Fibroblast of lung (primary cell): ENCODE measurements around the gene STOML1. TPM values are rescaled to one million over a fixed set of nuclear protein-coding genes. Genes with fewer than 3 reads are reported as not detected.

Experiments
- DNase-seq, 2 donors: peaks; one replicate each; pipeline versions ENCODE4 v3.0.0 to v3.0.0-alpha.2; 2010; ENCODE audit warnings: low read depth in 2 of 2
- H2AFZ ChIP-seq: 2 replicates; pipeline ENCODE4 v1.5.1; 2012; ENCODE audit warnings: low read length, control low read depth, inconsistent platforms
- H3K27ac ChIP-seq: 2 replicates; pipeline ENCODE4 v1.5.1; 2011; ENCODE audit warnings: low read length, control low read depth; ENCODE audit not compliant: insufficient read depth
- H3K27me3 ChIP-seq: 2 replicates; pipeline ENCODE4 v1.5.1; 2011; ENCODE audit warnings: mild to moderate bottlenecking, low read length; ENCODE audit not compliant: control insufficient read depth, insufficient read depth
- H3K36me3 ChIP-seq: 2 replicates; pipeline ENCODE4 v1.5.1; 2011; ENCODE audit warnings: low read length; ENCODE audit not compliant: control insufficient read depth, insufficient read depth
- H3K4me1 ChIP-seq: 2 replicates; pipeline ENCODE4 v1.5.1; 2011; ENCODE audit warnings: low read length; ENCODE audit not compliant: control insufficient read depth, insufficient read depth; ENCODE audit errors: extremely low read depth
- H3K4me2 ChIP-seq: 2 replicates; pipeline ENCODE4 v1.5.1; 2011; ENCODE audit warnings: low read length, control low read depth; ENCODE audit not compliant: insufficient read depth; ENCODE audit errors: extremely low read depth
- H3K4me3 ChIP-seq, 4 experiments: fragments of 200-600 bp in 1 of 4; sonication (generic) in 1 of 4; replicated peaks in 1 of 4; 2 replicates each; pipeline ENCODE4 v1.5.1; 2011 to 2016; ENCODE audit warnings: low read length in 4 of 4, low read depth in 3 of 4, mild to moderate bottlenecking in 3 of 4, control low read depth in 2 of 4, inconsistent platforms in 1 of 4, mixed read lengths in 1 of 4; ENCODE audit not compliant: insufficient read depth in 1 of 4; ENCODE audit errors: control extremely low read depth in 1 of 4
- H3K79me2 ChIP-seq: 2 replicates; pipeline ENCODE4 v1.5.1; 2012; ENCODE audit warnings: mild to moderate bottlenecking, low read length, inconsistent platforms; ENCODE audit not compliant: control insufficient read depth, insufficient read depth
- H3K9ac ChIP-seq: 2 replicates; pipeline ENCODE4 v1.5.1; 2011; ENCODE audit warnings: mild to moderate bottlenecking, low read length, control low read depth; ENCODE audit not compliant: insufficient read depth
- H3K9me3 ChIP-seq: 2 replicates; pipeline ENCODE4 v1.5.1; 2012; ENCODE audit warnings: low read depth, low read length; ENCODE audit not compliant: control insufficient read depth, insufficient read depth
- H4K20me1 ChIP-seq: 2 replicates; pipeline ENCODE4 v1.5.1; 2011; ENCODE audit warnings: low read length; ENCODE audit not compliant: control insufficient read depth, insufficient read depth; ENCODE audit errors: extremely low read depth
- CTCF ChIP-seq, 2 donors: IDR thresholded peaks in 1 of 2; conservative IDR thresholded peaks in 1 of 2; 1 replicate in 1 of 2; 2 replicates in 1 of 2; pipeline ENCODE4 v1.5.1; 2011 to 2012; ENCODE audit warnings: low read length in 2 of 2, control low read depth in 1 of 2, inconsistent platforms in 1 of 2, low read depth in 1 of 2, mild to moderate bottlenecking in 1 of 2
- EZH2 ChIP-seq: IDR thresholded peaks from 2 replicates; pipeline ENCODE4 v1.5.1; 2012; ENCODE audit warnings: low read length, control low read depth, mild to moderate bottlenecking; ENCODE audit errors: missing control alignments
- polyA plus RNA-seq, 2 donors: library from polyadenylated mRNA; depleted of rRNA in 1 of 2; stranded (reverse) in 1 of 2; unstranded in 1 of 2; fragments of >200 nt; gene quantifications; 2 replicates each; pipeline ENCODE4 v1.2.1, GENCODE V29; 2011 to 2012; ENCODE audit warnings: missing spikeins in 1 of 2
- total RNA-seq: library from RNA; depleted of rRNA; stranded (reverse); fragments of >200 nt; gene quantifications from 2 replicates; pipeline ENCODE4 v1.2.1, GENCODE V29; 2014

The STOML1 gene
- total and polyA plus RNA-seq, 2 donors (not counting 1 experiment from before 2014, with no cell fraction given), result 9.8 to 24.8 TPM

GRCh38 chr15:73946046-73946721 lies 45.9 kb downstream of the STOML1 start:
- TF ChIP-seq CTCF (conservative IDR thresholded peaks at IDR 0.05 in 1 of 2, IDR thresholded peaks at IDR 0.05 in 1 of 2; ENCODE audit: low read depth in 1 of 2, low read length in 2 of 2), result no peak
- no peak for TF ChIP-seq EZH2
- Histone ChIP-seq H2AFZ (no peak overlapping the region), H3K27me3 (no peaks in the 10 kb centered on the region), H4K20me1 (no peaks in the 10 kb centered on the region), H3K4me3 (no peak overlapping the region), H3K9me3 (no peaks in the 10 kb centered on the region), H3K79me2 (peaks cover 1% of the 10 kb centered on the region), H3K4me2 (no peak overlapping the region), H3K27ac (no peak overlapping the region), H3K4me1 (peaks cover 19% of the 10 kb centered on the region), H3K36me3 (peaks cover 34% of the 10 kb centered on the region), H3K9ac (no peak overlapping the region)
- no peak for DNase-seq

GRCh38 chr15:73945130-73945508 lies 47.0 kb downstream of the STOML1 start:
- no peak for DNase-seq
- Histone ChIP-seq H2AFZ (no peak overlapping the region), H3K27ac (no peak overlapping the region), H3K4me3 (no peak overlapping the region), H3K79me2 (peaks cover 3% of the 10 kb centered on the region), H3K4me1 (peaks cover 19% of the 10 kb centered on the region), H3K27me3 (no peaks in the 10 kb centered on the region), H3K36me3 (peaks cover 34% of the 10 kb centered on the region), H4K20me1 (no peaks in the 10 kb centered on the region), H3K9me3 (no peaks in the 10 kb centered on the region), H3K4me2 (no peak overlapping the region), H3K9ac (no peak overlapping the region)
- TF ChIP-seq CTCF (conservative IDR thresholded peaks at IDR 0.05 in 1 of 2, IDR thresholded peaks at IDR 0.05 in 1 of 2; ENCODE audit: low read depth in 1 of 2, low read length in 2 of 2), result no peak
- TF ChIP-seq EZH2, result no peak

- peaks cover 24% of the 10 kb centered on the region for H3K4me1 ChIP-seq
- H3K9ac ChIP-seq, result no peak overlapping the region
- H2AFZ ChIP-seq, result no peak overlapping the region
- H3K9me3 ChIP-seq, result no peaks in the 10 kb centered on the region
- peaks cover 3% of the 10 kb centered on the region for H3K79me2 ChIP-seq
- no peaks in the 10 kb centered on the region for H4K20me1 ChIP-seq
- peaks cover 30% of the 10 kb centered on the region for H3K36me3 ChIP-seq
- no peaks in the 10 kb centered on the region for H3K27me3 ChIP-seq
- H3K4me3 ChIP-seq, result no peak overlapping the region
- no peak for DNase-seq
- TF ChIP-seq CTCF (conservative IDR thresholded peaks at IDR 0.05 in 1 of 2, IDR thresholded peaks at IDR 0.05 in 1 of 2; ENCODE audit: low read depth in 1 of 2, low read length in 2 of 2) (no peak), EZH2 (no peak)
- H3K4me2 ChIP-seq, result no peak overlapping the region
- H3K27ac ChIP-seq, result no peak overlapping the region
These were observed 47.6 kb downstream of the STOML1 start for GRCh38 chr15:73944161-73945129.
